Duodenal mucosa (tissue), 2 donors: ENCODE measurements around the gene KDM4C.
"Not testable (repeated sequence)": the region's sequence is repeated elsewhere in the genome, so short reads cannot be mapped to it uniquely, and the experiment has no call there.

Experiments used
- H3K27ac ChIP-seq: one replicate; pipeline ENCODE4 v1.7.0; 2013; ENCODE audit warnings: low read depth, low read length
- H3K27me3 ChIP-seq, 2 donors: one replicate each; pipeline ENCODE4 v1.7.0; 2013; ENCODE audit warnings: low read length in 2 of 2, control low read depth in 1 of 2; ENCODE audit not compliant: insufficient read depth in 2 of 2, control insufficient read depth in 1 of 2
- H3K36me3 ChIP-seq, 2 donors: one replicate each; pipeline ENCODE4 v1.7.0; 2013; ENCODE audit warnings: low read length in 2 of 2, control low read depth in 1 of 2; ENCODE audit not compliant: insufficient read depth in 2 of 2, control insufficient read depth in 1 of 2
- H3K4me1 ChIP-seq, 2 donors: one replicate each; pipeline ENCODE4 v1.7.0; 2013; ENCODE audit warnings: low read length in 2 of 2, control low read depth in 1 of 2; ENCODE audit not compliant: insufficient read depth in 2 of 2, control insufficient read depth in 1 of 2
- H3K4me3 ChIP-seq, 2 donors: one replicate each; pipeline ENCODE4 v1.7.0; 2013; ENCODE audit warnings: low read length in 2 of 2, low read depth in 1 of 2
- H3K9ac ChIP-seq, 2 donors: one replicate each; pipeline ENCODE4 v1.7.0; 2013; ENCODE audit warnings: low read length in 2 of 2, low read depth in 1 of 2
- H3K9me3 ChIP-seq, 2 donors: one replicate each; pipeline ENCODE4 v1.7.0; 2013; ENCODE audit warnings: low read length in 2 of 2, control low read depth in 1 of 2; ENCODE audit not compliant: control insufficient read depth in 1 of 2

KDM4C gene

DNA sequence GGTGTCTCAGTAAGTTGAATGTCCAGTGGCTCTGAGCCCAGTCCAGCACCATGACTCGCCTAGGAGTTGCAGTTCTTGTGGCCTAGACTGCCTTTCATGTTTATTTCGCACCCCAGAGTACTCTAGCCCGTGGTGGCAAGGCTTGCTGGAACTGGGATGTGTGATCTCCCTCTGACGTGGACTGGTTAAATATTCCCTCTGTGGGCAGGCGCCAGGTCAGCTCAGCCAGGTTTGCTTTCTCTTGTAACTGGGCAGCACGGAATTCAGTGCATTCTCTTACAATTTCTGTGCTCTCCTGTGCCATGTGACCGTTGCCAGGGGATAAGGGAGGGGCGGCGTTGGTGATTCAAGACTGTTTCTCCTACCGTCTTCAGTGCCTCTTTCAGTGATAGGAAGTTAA, 270.8 kb downstream of the KDM4C start:
- no peaks in the 10 kb centered on the region for H3K4me1 ChIP-seq
- no peak overlapping the region for H3K4me3 ChIP-seq
- no peaks in the 10 kb centered on the region for H3K9me3 ChIP-seq
- H3K9ac ChIP-seq, result no peak overlapping the region
- no peak overlapping the region for H3K27ac ChIP-seq
- H3K36me3 ChIP-seq, result peaks cover 8 to 16% of the 10 kb centered on the region in 2 donors
- H3K27me3 ChIP-seq, result no peaks in the 10 kb centered on the region

DNA sequence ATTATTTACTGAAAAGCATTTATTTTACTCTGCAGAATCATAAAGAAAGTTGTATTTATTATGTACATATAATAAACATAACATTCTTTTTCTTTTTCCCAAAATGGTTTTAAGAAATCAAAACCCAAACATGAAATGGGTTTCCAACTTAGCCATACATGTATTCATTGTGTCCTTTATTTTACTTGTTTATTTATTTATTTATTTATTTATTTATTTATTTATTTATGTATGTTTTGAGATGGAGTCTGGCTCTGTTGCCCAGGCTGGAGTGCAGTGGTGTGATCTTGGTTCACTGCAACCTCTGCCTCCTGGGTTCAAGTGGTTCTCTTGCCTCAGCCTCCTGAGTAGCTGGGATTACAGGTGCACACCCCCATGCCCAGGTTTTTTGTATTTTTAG, 273.2 kb downstream of the KDM4C start:
- H3K4me1 ChIP-seq, H3K9ac ChIP-seq, H3K27me3 ChIP-seq, H3K4me3 ChIP-seq, H3K27ac ChIP-seq, H3K9me3 ChIP-seq: not testable (repeated sequence)
- peaks cover 8 to 16% of the 10 kb centered on the region in 2 donors for H3K36me3 ChIP-seq

DNA sequence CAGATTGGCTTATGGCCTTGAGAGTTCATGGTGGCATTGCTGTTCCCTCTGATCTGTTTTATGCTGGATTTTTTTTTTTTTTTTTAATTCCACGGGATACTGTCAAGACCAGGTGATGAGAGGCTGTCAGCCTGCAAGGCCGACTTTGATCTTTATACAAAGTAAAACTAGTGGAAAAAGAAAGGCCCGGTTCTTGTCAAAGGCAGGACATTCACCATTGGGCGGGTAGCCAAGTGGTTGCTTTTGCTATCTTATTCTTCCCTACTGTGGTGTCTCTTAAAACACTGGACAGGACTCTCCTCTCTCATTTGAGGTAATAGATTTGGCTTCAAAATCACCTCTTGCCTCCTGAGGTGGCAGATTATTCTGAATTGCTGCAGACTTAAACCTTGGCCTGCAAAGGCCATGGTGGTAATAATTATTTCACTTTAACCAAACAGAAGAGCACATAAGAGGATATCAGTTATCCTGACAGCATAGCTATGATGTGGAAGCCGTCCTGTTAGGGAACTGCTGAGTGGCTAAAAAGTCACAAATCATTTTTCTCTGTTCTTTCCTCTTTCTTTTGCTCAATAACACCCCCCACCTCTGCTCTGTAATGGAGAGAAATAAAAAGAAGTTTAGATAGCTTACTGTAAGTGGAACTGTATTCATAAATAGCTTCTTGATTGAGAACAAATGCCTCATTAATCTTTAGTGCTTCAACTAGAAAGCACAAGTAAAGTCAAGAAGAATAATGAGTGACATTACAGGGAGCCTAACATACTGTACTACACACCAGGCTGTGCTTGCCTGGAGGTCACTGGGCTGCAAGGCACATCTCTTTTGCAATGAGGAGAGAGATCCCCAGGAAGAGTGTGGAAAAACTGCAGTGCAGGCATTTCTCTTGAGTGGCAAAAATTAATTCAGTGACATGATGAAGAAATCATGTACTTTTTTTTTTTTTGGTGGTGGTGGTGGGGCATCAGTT, 275.6 kb downstream of the KDM4C start:
- Histone ChIP-seq H3K4me3 (no peak overlapping the region), H3K36me3 (peaks cover 1 to 3% of the 10 kb centered on the region in 2 donors), H3K9ac (no peak overlapping the region), H3K27me3 (no peaks in the 10 kb centered on the region), H3K27ac (no peak overlapping the region), H3K4me1 (no peaks in the 10 kb centered on the region), H3K9me3 (no peaks in the 10 kb centered on the region)

- no peaks in the 10 kb centered on the region for H3K27me3 ChIP-seq
- H3K9ac ChIP-seq, result no peak overlapping the region
- H3K4me1 ChIP-seq, result no peaks in the 10 kb centered on the region
- peaks cover 0 to 3% of the 10 kb centered on the region in 2 donors for H3K36me3 ChIP-seq
- H3K9me3 ChIP-seq, result no peaks in the 10 kb centered on the region
- no peak overlapping the region for H3K27ac ChIP-seq
- H3K4me3 ChIP-seq, result no peak overlapping the region
These were observed 279.4 kb downstream of the KDM4C start for GRCh38 chr9:7037176-7037575.

- Histone ChIP-seq H3K4me1 (no peaks in the 10 kb centered on the region), H3K9ac (no peak overlapping the region), H3K27me3 (no peaks in the 10 kb centered on the region), H3K27ac (no peak overlapping the region), H3K36me3 (peaks cover 0 to 11% of the 10 kb centered on the region in 2 donors), H3K9me3 (no peaks in the 10 kb centered on the region), H3K4me3 (no peak overlapping the region)
These were observed 284.4 kb downstream of the KDM4C start for GRCh38 chr9:7042124-7042523.

GRCh38 chr9:7045361-7045760, 287.6 kb downstream of the KDM4C start:
- Histone ChIP-seq H3K9me3 (no peaks in the 10 kb centered on the region), H3K27ac (no peak overlapping the region), H3K36me3 (peaks cover 0 to 28% of the 10 kb centered on the region in 2 donors), H3K27me3 (no peaks in the 10 kb centered on the region), H3K9ac (no peak overlapping the region), H3K4me3 (no peak overlapping the region), H3K4me1 (no peaks in the 10 kb centered on the region)

- H3K4me1 ChIP-seq, result no peaks in the 10 kb centered on the region
- no peak overlapping the region for H3K9ac ChIP-seq
- H3K27ac ChIP-seq, result no peak overlapping the region
- no peaks in the 10 kb centered on the region for H3K27me3 ChIP-seq
- peaks cover 0 to 28% of the 10 kb centered on the region in 2 donors for H3K36me3 ChIP-seq
- no peaks in the 10 kb centered on the region for H3K9me3 ChIP-seq
- no peak overlapping the region for H3K4me3 ChIP-seq
These were observed 293.9 kb downstream of the KDM4C start for GRCh38 chr9:7051711-7052110.

- H3K4me3 ChIP-seq, result no peak overlapping the region
- H3K27ac ChIP-seq, result no peak overlapping the region
- no peaks in the 10 kb centered on the region for H3K27me3 ChIP-seq
- peaks cover 0 to 20% of the 10 kb centered on the region in 2 donors for H3K36me3 ChIP-seq
- no peaks in the 10 kb centered on the region for H3K4me1 ChIP-seq
- no peaks in the 10 kb centered on the region for H3K9me3 ChIP-seq
- no peak overlapping the region for H3K9ac ChIP-seq
These were observed 296.1 kb downstream of the KDM4C start for GRCh38 chr9:7053903-7054302.

- H3K9ac ChIP-seq, result no peak overlapping the region
- H3K27me3 ChIP-seq, result no peaks in the 10 kb centered on the region
- H3K4me3 ChIP-seq, result no peak overlapping the region
- no peaks in the 10 kb centered on the region for H3K4me1 ChIP-seq
- no peaks in the 10 kb centered on the region for H3K9me3 ChIP-seq
- H3K36me3 ChIP-seq, result peaks cover 0 to 11% of the 10 kb centered on the region in 2 donors
- H3K27ac ChIP-seq, result no peak overlapping the region
These were observed 297.6 kb downstream of the KDM4C start for GRCh38 chr9:7055171-7055903.

GRCh38 chr9:7056254-7056653, 298.5 kb downstream of the KDM4C start:
- no peak overlapping the region for H3K9ac ChIP-seq
- no peak overlapping the region for H3K27ac ChIP-seq
- H3K27me3 ChIP-seq, result no peaks in the 10 kb centered on the region
- H3K9me3 ChIP-seq, result no peaks in the 10 kb centered on the region
- no peak overlapping the region for H3K4me3 ChIP-seq
- no peaks in the 10 kb centered on the region for H3K4me1 ChIP-seq
- peaks cover 0 to 7% of the 10 kb centered on the region in 2 donors for H3K36me3 ChIP-seq
